HL-60/S4 (cell line): ENCODE data around the gene LCNL1.

Source experiments
- in situ Hi-C: fragments of 300-500 bp; cut with MboI; formaldehyde crosslinking; loops from 2 replicates; pipeline ENCODE4 v1.14.3; 2022; ENCODE audit warnings: low sequenced_read_pairs

The LCNL1 gene

DNA sequence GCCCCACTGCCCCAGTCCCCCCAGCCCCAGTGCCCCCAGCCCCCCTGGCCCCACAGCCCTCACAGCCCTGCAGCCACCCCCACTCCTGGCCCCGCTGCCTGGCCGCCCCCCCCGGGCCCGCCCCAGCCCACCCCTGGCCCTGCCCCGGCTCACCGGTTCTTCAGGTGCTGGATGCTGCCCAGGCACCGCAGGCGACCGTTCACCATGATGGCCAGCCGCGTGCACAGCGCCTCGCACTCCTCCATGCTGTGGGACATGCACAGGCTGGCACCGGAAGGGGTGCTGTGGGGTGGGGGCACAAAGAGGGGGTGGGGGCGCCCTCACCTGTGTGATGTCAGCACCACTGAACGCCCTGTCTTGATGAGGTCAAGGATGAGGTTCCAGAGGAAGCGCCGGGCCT, 26.4 kb downstream of the LCNL1 start:
- in situ Hi-C loops, result no loop called here

DNA sequence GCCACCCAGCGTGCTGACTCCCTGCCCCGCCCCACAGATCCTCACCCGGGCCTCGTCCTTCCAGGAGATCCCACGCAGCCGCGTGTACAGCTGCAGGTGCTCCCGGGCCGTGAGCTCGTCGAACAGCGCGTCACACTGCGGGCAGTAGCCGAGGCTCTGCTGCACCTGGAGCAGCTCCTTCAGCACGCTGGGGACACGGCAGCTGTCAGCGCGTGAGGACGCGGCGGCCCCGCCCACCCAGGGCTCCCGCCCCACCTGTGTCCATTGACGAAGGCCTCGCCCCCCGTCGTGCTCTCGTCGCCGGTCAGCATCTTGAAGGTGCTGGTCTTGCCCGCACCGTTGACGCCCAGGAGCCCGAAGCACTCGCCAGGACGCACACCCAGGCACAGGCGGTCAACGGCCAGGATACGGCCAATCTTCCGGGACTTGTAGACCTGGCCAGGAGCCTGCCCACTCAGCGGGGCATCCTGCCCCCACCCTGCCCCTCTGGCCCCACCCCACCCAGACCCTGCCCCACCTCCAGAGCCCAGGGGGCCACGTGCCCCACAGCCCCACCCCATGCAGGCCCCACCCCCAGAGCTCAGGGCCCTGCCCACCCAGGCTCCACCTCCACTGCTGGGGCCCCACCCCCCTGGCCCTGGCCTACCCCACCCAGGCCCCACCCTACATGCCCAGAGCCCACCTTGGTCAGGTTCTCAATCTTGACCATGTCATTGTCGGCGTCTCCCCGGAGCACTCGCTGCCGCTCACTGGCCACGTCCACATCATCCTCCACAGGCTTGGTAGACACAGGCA, 27.3 kb downstream of the LCNL1 start:
- in situ Hi-C loops, result no loop called here

DNA sequence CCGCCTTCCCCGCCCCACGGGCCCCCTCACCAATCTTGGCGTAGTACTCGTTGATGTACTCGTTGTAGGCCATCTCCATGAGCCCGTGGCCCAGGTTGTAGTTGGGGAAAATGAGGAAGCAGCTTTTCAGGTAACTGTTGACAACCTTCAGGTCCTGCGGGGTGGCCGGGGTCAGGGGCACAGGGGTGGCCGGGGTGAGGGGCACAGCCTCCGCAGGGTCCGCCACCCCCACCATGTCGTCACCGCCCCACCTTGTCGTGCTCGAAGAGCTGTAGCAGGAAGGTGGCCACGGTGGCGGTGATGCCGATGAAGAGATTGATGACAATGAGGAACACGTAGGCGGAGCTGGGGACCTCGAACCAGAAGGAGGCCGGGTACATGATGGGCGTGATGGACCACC, 28.4 kb downstream of the LCNL1 start:
- in situ Hi-C loops, result no loop called here

DNA sequence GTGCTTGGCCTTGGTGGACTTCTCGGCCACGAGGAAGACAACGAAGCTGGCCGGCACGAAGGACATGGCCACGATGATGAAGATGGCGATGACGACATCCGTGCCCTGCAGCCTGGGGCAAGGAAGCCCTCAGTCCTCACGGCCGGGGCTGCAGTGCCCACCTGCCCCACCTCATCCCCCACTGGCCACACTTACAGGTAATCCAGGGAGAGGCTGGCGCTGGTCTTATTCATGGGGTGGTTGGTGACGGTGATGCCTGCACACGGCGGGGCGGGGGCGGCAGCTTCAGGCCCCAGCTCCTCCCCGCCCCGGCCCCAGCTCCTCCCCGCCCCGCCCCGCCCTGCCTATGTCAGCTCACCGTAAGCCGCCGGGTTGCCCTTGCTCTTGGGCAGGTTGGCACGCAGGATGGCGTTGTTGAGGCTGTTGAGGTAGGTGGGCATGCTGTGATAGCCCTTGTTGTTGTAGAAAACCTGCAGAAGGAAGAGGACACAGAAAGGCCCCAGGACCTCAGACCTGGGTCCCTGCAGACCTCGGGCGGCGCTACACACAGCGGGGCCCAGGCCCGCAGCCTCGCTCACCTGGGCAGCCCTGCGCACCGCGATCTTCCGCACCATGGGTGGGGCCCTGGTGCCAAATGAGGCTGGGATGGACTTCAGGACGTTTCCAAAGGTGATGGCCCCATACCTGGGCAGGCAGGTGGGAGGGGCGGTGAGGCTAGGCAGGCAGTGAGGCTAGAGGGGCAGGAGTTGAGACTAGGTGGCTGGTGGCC, 29.3 kb downstream of the LCNL1 start:
- in situ Hi-C loops, result no loop called here

DNA sequence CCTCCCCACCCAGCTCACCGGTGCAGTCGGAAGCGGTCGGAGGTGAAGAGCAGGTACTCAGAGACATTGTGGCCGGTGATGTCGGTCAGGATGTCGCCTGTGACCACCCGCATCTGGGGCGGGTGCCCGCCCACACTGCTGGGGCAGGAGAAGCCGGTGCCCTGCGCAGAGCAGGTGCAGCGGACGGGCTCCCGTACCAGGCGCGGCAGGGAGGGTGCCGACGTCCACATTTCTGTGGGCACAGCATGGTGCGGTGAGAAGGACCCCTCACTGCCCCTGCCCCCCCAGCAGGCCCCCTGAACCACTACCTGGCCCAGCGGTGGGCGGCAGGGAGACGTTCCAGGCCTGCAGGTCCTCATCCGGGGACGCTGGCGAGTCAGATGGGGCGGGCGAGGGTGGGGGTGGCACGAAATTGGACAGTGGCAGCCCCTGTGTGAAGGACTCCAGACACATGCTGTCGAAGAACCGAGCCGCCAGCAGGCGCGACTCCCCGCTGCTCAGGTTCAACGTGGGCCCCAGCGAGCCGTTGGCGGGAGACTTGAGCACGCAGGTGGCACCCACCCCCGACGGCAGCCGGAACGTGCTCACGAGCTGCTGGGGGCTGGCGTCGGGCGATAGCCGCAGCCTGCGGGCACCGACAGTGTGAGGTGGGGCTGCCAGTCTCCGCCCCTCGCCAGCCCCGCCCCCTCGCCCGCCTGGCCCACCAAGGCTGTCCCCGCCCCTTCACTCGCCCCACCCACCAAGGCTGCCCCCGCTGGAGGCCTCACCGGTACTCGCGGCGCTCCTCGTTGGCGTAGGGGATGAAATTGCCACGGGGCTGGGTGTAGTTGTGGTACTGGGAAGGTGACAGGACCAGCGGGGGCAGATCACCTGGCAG, 30.1 kb downstream of the LCNL1 start:
- in situ Hi-C loops, result no loop called here

DNA sequence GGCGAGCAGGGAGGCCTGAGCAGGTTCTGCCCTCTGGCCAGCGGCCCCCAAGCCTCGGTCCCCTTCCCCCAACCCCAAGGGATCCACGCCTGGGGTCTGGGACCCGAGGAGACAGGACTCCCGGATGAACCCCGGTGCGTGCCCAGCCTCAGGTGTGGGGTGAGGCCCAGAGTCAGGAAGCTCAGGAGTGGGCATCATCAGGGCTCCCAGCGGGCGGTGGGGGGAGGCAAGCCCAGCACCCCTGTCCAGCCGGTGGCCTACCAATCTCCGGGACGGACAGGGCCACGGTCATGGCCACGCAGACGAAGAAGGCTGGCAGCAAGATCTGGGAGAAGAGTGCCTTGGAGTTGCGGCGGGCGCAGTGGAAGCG, 30.8 kb downstream of the LCNL1 start:
- in situ Hi-C loops, result no loop called here

DNA sequence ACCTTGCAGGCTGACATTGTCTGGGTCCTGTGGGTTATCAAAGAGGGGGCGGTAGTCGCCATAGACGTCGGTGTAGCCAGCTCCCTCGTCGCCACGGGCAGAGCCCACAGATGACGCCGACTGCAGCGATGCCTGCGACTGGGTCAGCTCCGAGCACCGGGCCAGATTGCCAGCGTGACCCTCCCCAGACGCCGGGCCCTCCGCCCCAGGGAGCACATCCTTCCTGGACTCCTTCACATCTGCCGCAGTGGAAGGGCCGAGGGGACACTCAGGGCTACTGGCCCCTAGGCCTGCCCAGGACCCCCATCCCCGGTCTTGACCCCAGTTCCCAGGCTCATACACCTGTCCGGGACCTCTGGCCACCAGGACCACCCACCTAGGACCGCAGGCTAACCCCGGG, 31.4 kb downstream of the LCNL1 start:
- in situ Hi-C loops, result no loop called here

DNA sequence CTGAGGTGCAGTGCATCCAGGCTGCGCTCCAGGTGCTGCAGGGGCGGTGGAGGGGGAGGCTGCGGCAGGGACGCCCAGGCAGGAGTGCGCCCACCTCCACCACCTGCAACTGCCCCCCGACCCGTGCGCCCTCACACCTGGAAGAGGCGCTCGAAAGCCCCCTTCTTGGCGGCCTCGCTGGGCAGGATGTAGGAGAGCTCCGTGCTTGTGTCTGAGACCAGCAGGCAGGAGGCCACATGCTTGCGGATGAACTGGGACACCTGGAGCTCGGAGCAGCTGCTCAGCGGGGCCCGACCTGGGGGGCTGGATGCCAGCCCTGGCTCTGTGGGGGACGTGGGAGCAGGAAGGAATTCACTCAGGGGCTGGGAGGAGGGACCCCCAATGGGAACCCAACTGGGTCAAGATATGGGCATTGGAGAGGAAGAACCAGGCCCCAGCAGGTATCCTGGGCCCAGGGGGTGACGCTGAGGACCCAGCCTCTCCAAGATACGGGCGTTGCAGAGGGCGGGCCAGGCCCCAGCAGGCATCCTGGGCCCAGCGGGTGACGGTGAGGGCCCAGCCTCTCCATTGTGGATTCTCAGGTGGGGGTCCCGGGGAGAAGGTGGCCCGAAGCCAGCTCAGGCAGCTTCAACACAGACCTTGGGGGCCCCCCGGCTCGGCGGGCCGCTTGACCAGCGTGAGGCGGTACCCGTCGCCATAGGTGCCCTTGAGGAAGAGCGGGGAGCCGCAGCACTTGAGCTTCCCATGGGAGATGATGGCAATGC, 32.2 kb downstream of the LCNL1 start:
- in situ Hi-C loops, result no loop called here

DNA sequence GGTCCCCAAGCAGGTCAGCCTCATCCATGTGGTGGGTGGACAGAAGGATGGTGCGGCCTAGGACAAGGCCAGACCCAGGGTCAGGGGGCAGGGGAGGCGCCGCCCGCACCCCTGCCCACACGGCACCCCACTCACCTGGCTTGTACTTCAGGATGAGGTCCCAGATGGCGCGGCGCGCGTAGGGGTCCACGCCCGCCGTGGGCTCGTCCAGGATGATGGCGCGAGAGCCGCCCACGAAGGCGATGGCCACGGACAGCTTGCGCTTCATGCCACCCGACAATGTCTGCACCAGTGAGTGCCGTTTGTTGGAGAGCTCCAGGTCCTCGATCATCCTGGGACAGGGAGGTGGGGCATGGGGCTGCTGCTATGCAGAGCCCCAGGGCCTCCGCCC, 32.7 kb downstream of the LCNL1 start:
- in situ Hi-C loops, result no loop called here

DNA sequence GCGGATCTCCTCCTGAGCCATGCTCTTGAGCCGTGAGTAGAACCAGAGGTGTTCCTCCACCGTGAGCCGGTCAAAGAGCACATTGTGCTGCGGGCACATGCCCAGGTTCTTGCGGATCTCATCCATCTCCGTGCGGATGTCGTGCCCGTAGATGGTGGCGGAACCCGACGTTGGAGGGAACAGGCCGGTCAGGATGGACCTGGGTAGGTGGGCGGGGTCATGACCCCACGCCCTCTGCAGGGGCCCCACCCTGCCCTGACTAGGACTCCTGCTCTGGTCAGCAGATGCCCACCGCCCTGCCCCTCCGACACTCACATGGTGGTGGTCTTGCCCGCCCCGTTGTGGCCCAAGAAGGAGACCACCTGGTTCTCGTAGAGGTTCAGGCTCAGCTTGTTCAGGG, 33.2 kb downstream of the LCNL1 start:
- in situ Hi-C loops, result no loop called here

DNA sequence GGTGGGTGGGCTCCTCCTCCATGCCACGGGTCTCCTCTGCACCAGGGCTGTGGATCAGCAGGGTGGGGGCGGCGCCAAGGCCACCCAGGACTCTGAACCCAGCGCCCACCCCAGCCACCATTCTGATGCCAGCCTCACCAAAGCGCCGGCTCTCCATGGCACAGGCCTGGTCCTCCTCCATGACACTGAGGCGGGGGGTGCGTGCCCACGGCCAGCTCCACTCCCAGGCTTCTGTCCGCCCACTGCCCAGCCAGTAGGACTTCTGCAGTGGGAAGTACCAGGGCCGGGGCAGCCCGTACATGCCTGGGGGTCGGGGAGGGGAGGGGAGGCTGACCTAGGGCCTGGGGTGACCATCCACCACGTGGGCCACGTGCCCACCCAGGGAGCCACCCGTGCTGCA, 33.6 kb downstream of the LCNL1 start:
- in situ Hi-C loops, result no loop called here

DNA sequence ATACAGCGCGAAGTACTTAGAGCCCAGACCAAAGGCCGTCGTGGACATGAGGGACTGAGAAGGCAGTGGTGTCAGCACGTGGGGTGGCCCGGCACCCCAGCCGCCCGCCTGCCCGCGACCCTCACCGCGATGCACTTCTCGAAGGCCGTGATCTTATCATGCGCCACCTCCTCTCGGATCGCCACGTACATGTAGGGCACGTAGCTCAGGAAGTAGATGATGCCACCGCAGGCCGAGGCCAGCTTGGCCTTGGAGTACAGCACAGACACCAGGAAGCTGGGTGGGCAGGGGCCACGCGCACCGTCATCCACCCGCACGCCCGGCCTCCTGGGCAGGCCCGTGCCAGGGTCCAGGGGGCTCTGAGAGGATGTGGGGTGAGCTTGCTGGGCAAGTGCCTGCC, 34.3 kb downstream of the LCNL1 start:
- in situ Hi-C loops, result no loop called here

DNA sequence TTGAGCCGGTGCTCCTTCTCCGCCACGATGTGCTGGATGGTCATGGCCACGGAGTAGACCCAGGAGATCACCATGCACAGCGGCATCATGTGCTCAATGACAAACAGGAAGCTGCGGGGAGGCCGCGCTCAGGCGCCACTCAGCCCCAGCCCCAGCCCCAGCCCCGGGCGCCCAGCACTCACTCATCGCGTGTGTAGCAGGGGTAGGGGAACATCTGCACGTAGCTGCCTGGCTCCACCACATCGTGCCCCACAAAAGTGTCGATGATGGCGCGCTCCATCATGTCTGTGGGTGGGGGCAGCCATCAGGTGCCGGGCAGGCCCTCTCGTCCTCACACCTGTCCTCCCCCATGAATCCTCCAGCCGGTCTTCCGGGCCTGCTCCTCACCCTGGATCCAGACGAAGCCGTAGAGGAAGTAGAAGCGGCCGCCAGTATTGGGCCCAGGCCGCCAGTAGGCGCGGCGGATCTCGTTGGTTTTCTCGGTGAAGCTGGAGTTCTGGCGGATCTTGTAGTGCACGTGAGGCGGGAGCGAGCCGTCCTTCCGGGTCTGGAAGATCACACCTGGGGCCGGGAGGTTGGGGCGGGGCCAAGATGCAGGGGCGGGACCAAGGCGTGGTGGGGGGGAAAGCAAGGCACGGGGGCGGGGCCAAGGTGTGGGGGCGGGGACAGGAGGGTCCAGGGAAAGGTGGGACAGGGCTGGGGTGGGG, 35.2 kb downstream of the LCNL1 start:
- in situ Hi-C loops, result no loop called here

DNA sequence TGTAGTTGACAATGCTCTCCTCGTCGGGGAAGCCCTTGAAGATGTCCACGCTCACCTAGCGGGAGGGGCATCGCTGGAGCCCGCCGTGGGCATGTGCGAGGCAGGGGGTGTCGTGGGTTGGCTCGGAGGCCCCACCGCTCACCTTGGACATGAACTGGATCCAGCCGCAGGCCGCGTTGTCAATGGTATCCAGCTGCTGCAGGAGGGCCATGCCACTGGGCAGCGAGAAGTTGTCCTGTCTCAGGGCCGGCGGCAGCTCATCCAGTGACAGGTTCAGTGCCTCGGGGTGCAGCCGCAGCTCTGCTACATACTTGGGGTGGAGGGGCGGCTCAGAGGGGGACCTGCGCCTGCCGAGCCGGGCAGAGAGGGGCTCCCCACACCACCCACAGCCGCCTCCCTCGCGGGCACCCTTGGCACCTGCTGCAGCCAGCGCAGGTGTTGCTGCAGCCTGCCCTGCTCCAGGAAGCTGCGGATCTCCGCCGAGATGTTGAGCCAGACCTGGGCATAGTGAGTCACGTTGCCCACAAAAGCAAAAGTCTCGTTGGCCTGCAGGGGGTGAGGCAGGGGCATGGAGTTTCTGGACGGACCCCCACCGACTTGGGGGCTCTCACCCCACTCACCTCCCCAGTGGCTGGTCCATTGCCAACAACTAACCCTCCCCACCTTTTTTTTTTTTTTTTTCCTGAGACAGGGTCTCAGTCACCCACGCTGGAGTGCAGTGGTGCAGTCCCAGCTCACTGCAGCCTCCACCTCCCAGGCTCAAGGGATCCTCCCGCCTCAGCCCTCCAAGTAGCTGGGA, 36.2 kb downstream of the LCNL1 start:
- in situ Hi-C loops, result no loop called here

DNA sequence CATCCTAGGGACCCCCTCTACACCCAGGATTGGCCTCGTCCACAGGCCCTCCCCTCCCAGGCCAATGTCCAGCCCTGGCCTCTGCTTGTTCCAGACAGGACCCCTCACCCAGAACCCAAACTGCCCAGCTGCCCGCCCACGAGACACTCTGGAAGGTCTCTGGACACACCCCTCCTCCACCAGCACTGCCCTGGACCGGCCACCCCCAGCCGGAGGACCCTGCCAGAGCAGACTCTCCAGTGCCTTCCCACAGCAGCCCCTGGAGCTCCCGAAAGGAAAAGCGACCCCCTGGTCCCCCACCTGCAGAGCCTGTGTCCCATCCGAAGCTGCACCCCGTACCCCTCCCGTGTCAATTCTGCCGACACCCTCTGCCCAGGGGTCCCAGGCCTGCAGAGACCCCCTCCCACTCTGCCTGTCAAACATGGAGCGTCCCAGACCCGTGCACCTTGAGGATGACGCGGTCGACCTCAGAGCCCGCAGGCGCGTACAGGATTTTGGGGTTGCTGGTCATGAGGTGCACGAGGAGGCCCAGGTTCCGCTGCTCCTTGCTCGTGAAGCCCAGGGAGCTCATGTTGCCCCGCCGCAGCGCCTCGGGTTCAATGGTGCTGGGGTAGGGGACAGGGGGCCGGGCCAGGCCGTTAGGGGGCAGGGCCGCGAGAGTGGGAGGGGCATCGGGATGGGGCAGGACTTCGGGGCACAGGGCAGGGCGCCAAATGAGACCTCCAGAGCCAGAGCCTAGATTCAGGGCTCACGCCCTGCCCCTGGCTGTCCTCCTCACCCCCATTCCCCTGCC, 37.3 kb downstream of the LCNL1 start:
- in situ Hi-C loops, result no loop called here

DNA sequence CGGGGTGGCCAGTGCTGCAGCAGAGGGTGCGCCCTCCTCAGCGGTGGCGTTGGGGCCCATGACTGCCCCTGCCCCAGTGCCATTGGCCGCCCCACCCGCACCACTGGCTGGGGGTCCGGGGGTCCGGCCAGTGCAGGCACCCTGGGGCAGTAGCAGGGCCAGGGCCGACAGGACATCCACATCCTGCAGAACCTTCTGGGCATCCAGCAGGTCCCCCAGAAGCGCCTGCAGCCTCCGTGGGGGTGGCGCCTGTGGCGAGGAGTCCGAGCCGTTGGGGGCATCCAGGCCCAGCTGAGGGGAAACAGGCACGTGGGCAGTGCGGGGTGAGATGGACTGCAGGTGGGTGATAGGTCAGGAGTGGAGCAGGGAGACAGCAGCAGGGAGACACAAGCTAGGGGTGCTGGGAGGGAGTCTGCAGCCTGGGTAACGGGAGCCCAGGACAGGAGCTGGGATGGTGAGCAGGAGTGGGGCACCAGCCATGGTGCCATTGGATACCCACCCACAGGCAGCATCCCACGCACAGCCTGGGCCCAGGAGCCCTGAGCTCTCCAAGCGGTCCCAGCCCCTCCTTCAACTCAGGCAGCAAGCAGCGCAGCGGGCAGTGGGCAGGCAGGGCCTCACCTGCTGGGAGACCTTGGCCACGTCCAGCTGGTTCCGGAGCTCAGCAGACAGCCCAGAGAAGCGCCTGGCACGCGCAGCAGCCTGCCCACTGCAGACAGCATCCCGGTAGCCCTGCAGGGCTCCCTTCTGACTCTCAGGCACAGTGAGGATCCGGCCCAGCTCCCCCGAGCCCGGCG, 38.2 kb downstream of the LCNL1 start:
- in situ Hi-C loops, result no loop called here

DNA sequence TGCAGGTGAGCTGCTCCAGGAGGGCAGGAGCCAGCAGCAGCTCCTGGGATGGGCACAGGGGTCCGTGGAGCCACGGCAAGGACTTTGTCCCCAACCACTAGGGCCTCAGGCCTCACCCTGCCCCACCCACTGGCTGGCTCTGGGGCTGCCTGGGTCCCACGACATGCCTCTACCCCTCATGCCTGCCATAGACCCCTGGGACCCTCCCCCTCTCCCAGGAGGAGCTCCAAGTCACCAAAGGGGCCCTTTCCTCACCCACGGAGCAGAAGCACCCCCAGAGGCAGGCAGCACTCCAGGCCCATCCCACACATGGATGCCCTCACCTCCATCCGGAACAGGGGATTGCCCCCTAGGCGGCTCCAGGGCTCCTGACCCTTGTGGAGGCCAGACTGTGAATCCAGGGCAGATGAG, 38.8 kb downstream of the LCNL1 start:
- in situ Hi-C loops, result no loop called here
